Stimulated activated CD8-positive, alpha-beta memory T cell treated with anti-CD3 and anti-CD28 coated beads, Interleukin-15, amount 100 ng/mL, for 4 hours (primary cell): ENCODE measurements around the gene LRRC8E.
"Not testable (repeated sequence)": the region's sequence is repeated elsewhere in the genome, so short reads cannot be mapped to it uniquely, and the experiment has no call there.

ENCODE experiments used
- DNase-seq, 2 donors: peaks; one replicate each; pipeline ENCODE4 v3.0.0-alpha.2; 2020; ENCODE audit warnings: low read depth in 2 of 2

The LRRC8E gene

GRCh38 chr19:7887408-7888144 lies 734 bp upstream of the LRRC8E start:
- no peak for DNase-seq

GRCh38 chr19:7888826-7889217 lies 512 bp downstream of the LRRC8E start:
- DNase-seq: no peak

DNA sequence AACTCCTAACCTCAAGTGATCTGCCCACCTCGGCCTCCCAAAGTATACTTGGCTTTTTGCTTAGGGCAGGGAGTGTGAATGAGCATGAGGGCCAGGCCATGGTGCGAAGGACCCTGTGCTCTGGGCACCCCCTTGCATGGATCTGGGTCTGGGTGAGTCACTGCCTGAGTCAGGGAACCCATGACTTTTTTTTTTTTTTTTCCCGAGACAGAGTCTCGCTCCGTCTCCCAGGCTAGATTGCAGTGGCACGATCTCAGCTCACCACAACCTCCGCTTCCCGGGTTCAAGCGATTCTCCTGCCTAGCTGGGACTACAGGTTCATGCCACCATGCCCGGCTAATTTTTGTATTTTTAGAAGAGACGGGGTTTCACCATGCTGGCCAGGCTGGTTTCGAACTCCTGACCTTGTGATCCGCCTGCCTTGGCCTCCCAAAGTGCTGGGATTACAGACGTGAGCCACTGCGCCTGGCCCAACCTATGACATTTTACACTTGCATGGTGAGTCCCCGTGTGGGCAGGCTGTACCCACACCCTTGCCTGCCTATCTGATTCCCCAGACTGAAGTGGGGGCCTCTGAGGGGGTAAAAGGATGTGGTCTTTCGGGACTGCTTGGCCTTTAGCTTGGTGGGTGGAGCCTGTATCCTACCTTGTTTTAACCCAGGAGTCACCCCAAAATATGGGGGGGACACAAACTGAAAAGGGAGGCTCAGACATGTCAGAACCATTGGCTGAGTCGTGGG lies 5.2 kb downstream of the LRRC8E start:
- not testable (repeated sequence) for DNase-seq

GRCh38 chr19:7894612-7895309 lies 6.5 kb downstream of the LRRC8E start:
- no peak for DNase-seq

DNA sequence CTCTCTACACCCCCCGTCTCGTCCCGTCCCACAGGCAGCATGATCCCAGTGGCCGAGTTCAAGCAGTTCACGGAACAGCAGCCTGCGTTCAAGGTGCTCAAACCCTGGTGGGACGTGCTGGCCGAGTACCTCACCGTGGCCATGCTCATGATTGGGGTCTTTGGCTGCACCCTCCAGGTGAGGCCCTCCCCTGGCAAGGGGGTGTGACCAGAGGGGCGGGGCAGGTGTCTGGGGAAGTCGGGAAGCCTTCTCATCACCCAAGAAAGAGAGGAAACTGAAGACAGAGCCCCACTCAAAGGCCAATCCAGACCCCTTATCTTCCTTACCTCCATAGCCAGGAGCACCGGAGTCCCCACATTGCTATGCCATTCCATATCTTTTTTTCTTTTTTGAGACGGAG lies 7.3 kb downstream of the LRRC8E start:
- no peak for DNase-seq

DNA sequence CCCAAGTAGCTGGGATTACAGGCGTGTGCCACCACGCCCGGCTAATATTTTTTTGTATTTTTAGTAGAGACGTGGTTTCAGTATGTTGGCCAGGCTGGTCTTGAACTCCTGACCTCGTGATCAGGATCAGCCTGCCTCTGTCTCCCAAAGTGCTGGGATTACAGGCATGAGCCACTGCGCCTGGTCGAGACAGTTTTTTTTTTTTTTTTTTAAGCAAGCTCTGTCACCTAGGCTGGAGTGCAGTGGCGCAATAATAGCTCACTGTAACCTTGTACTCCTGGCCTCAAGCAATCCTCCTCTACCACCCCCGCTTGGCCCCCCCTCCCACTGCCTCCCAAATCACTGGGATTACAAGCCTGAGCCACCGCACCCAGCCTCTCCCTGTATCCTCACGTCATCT lies 9.0 kb downstream of the LRRC8E start:
- no peak for DNase-seq

- no peak for DNase-seq
Observed at GRCh38 chr19:7898967-7899366, 10.7 kb downstream of the LRRC8E start.

DNA sequence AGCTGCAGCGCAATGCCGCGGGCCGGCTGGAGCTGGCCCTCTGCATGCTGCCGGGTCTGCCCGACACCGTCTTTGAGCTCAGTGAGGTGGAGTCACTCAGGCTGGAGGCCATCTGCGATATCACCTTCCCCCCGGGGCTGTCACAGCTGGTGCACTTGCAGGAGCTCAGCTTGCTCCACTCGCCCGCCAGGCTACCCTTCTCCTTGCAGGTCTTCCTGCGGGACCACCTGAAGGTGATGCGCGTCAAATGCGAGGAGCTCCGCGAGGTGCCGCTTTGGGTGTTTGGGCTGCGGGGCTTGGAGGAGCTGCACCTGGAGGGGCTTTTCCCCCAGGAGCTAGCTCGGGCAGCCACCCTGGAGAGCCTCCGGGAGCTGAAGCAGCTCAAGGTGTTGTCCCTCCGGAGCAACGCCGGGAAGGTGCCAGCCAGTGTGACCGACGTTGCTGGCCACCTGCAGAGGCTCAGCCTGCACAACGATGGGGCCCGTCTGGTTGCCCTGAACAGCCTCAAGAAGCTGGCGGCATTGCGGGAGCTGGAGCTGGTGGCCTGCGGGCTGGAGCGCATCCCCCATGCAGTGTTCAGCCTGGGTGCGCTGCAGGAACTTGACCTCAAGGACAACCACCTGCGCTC lies 11.6 kb downstream of the LRRC8E start:
- DNase-seq: no peak

DNA sequence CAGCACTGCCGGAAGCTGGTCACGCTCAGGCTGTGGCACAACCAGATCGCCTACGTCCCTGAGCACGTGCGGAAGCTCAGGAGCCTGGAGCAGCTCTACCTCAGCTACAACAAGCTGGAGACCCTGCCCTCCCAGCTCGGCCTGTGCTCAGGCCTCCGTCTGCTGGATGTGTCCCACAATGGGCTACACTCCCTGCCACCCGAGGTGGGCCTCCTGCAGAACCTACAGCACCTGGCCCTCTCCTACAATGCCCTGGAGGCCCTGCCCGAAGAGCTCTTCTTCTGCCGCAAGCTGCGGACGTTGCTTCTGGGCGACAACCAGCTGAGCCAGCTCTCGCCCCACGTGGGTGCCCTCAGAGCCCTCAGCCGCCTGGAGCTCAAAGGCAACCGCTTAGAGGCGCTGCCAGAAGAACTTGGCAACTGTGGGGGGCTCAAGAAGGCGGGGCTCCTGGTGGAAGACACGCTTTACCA lies 12.1 kb downstream of the LRRC8E start:
- DNase-seq: no peak

DNA sequence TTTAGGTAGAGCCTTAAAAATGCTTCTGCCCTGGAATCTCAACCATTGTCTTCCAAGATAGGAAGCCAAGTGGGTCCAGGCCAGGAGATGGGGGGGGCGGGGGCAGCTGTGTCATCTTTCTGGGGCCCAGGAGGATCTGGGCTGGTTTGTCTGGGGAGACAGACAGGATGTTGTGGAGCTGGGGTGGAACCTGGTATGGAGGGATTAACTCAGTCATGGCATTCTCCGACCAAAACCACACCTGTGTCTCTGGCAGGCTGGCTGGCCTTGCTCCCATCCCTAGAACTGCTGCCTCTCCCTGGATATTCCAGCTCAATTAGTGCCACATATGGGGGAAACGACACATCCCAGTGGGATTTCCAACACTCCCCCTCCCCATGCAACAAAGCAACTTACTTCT lies 12.6 kb downstream of the LRRC8E start:
- no peak for DNase-seq

DNA sequence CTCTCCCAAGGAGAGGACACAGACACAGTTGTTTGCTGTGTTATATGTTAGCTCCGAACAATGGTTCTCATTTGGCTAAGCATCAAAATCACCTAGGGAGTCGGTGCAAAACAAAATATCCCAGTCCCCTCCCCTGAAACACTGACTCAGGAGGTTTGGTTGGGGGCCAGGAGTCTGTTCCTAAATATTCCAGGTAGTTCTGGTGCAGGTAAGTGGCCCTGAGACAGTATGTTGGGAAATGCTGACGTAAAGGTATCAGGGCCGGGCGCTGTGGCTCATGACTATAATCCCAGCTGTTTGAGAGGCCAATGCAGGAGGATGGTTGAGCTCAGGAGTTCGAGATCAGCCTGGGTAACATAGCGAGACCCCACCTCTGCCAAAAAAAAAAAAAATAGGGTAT lies 13.0 kb downstream of the LRRC8E start:
- DNase-seq: no peak

DNA sequence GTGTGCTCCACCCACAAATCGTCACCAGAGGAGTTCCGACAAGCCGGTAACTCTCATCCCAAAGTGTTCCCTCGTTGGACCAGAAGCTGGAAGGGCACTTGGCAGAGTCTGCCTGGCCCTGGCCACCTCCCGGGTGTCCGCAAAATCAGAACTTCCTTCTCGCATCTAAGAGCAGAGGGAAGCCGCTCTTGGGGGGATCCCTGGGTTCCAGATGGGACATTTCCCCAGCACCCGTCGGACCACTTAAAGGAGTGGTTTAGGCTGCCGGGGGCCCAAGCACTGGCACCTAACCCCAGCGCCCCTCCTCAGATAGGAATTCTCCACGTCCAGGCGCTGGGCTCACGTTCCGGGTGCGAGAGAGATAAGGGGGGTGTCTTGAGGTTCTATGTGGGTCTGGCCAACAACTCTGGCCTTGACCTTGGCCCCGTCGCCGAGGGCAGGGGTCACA lies 14.5 kb downstream of the LRRC8E start:
- DNase-seq: no peak

GRCh38 chr19:7903244-7904073 lies 15.1 kb downstream of the LRRC8E start, which contains the start of gene MAP2K7:
Gene MAP2K7, plus strand, starts transcription at chr19:7903877. Its CDS starts 68 bp downstream, at chr19:7903945.
- DNase-seq: peak; percentile 100

DNA sequence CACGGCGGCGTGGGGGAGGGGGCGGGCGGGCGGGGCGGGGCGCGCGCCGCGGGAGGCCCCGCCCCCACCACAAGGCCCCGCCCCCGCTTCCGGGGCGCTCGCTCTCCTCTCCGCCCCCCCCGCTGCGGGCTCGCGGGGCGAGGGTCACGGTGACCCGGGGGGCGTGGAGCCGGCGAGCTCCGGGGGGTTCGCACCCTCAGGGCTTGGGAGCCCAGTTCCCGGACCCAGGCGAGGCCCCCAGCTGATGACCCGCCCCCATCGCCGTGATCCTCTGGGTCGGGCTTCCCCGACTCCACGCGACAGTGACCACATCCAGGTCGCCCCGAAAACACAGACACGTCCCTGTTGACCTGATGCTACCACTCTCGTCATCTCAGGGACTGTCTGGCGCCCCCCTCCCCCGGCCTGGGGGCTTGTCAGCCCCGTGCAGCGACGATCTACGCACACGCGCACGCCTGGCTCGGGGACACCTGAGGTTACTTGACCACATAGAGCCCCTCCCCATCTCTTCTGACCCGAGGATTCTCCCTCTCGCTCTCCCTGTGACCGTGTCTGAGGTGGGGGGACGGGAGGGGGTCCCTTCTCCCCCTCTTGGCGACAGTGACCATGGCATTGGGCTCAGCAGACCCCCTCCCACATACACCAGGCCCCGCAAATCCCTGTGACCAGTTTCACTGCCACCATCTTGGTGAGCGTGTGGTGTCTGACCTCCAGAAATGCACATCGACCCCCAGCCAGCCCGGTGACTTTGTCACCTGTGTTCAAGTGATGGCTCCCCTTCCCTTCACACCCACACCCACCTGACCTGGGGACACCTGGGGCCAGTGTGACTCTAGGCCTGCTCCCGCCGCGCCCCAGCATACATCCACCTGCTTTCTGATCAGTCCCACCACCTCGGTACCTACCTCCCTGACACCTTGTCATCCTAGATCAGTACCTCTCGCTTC lies 16.0 kb downstream of the LRRC8E start:
- DNase-seq: peak in 1 of 2 donors; percentile 39

GRCh38 chr19:7905268-7905667 lies 17.0 kb downstream of the LRRC8E start:
- no peak for DNase-seq

GRCh38 chr19:7905859-7906258 lies 17.5 kb downstream of the LRRC8E start:
- no peak for DNase-seq

DNA sequence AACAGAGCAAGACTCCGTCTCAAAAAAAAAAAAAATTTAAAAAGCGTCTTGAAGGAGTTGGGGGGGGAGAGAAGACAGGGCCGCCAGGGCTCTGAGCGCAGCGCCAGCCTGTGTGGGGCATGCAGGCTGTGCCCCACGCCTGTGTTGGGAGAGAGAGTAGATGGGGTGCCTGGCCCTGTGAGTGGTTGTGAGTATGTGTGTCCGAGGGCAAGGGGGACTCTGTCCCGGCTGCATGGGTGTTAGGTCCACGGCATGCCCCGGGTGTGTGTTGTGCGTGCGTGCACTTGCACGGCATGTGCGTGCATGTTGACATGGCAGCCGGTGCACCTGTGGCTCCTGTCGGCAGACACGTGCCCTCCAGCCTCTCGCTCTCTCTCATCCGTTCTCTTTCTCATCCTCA lies 18.8 kb downstream of the LRRC8E start:
- DNase-seq: no peak

- DNase-seq: no peak
Observed at GRCh38 chr19:7907544-7907943, 19.2 kb downstream of the LRRC8E start.

- no peak for DNase-seq
Observed at GRCh38 chr19:7908078-7908699, 19.9 kb downstream of the LRRC8E start.
